ENCODE data around the gene CT83.

The CT83 gene

GRCh38 chrX:116462822-116463221 is at the start of gene CT83:
Gene CT83, minus strand, starts transcription at chrX:116462976. Its CDS starts 120 bp downstream, at chrX:116462856.
- no peak for DNase-seq (ENCODE audit: low spot score)
- no peaks in the 10 kb centered on the region for H3K4me1 Mint-ChIP-seq (ENCODE audit: low read depth)
- H3K27ac Mint-ChIP-seq: no peak within 1 kb of the TSS
- H3K27me3 Mint-ChIP-seq (ENCODE audit: low read depth): no peaks in the 10 kb centered on the region
- H3K4me3 Mint-ChIP-seq: no peak within 1 kb of the TSS
- no peaks in the 10 kb centered on the region for H3K36me3 Mint-ChIP-seq (ENCODE audit: low read depth)
- no peaks in the 10 kb centered on the region for H3K9me3 Mint-ChIP-seq

GRCh38 chrX:116499780-116500179 is 37.0 kb upstream of the CT83 start:
- Mint-ChIP-seq H3K27me3 (ENCODE audit: low read depth) (no peaks in the 10 kb centered on the region), H3K4me1 (ENCODE audit: low read depth) (no peaks in the 10 kb centered on the region), H3K4me3 (no peak overlapping the region), H3K36me3 (ENCODE audit: low read depth) (no peaks in the 10 kb centered on the region), H3K9me3 (no peaks in the 10 kb centered on the region), H3K27ac (no peak overlapping the region)
- no peak for DNase-seq (ENCODE audit: low spot score)

GRCh38 chrX:116493271-116493670 is 30.5 kb upstream of the CT83 start:
- Mint-ChIP-seq H3K36me3 (ENCODE audit: low read depth) (no peaks in the 10 kb centered on the region), H3K4me1 (ENCODE audit: low read depth) (no peaks in the 10 kb centered on the region), H3K27me3 (ENCODE audit: low read depth) (no peaks in the 10 kb centered on the region), H3K9me3 (no peaks in the 10 kb centered on the region), H3K4me3 (no peak overlapping the region), H3K27ac (no peak overlapping the region)
- no peak for DNase-seq (ENCODE audit: low spot score)

- H3K4me1 Mint-ChIP-seq (ENCODE audit: low read depth): no peaks in the 10 kb centered on the region
- DNase-seq (ENCODE audit: low spot score): no peak
Observed at GRCh38 chrX:116490104-116490503, 27.3 kb upstream of the CT83 start.

GRCh38 chrX:116480059-116480458 is 17.3 kb upstream of the CT83 start:
- no peak for DNase-seq (ENCODE audit: low spot score)
- H3K27ac Mint-ChIP-seq: no peak overlapping the region
- no peak overlapping the region for H3K4me3 Mint-ChIP-seq
- H3K9me3 Mint-ChIP-seq: peaks cover 4% of the 10 kb centered on the region
- no peaks in the 10 kb centered on the region for H3K36me3 Mint-ChIP-seq (ENCODE audit: low read depth)
- H3K4me1 Mint-ChIP-seq (ENCODE audit: low read depth): no peaks in the 10 kb centered on the region
- no peaks in the 10 kb centered on the region for H3K27me3 Mint-ChIP-seq (ENCODE audit: low read depth)

More at GRCh38 chrX:116490104-116490503, 27.3 kb upstream of the CT83 start:
- no peaks in the 10 kb centered on the region for H3K36me3 Mint-ChIP-seq (ENCODE audit: low read depth)
- H3K27me3 Mint-ChIP-seq (ENCODE audit: low read depth): no peaks in the 10 kb centered on the region
- H3K9me3 Mint-ChIP-seq: no peaks in the 10 kb centered on the region
- H3K27ac Mint-ChIP-seq: no peak overlapping the region
- H3K4me3 Mint-ChIP-seq: no peak overlapping the region

- H3K4me3 Mint-ChIP-seq: no peak overlapping the region
- no peaks in the 10 kb centered on the region for H3K36me3 Mint-ChIP-seq (ENCODE audit: low read depth)
- no peaks in the 10 kb centered on the region for H3K27me3 Mint-ChIP-seq (ENCODE audit: low read depth)
- H3K9me3 Mint-ChIP-seq: no peaks in the 10 kb centered on the region
- DNase-seq (ENCODE audit: low spot score): no peak
- H3K4me1 Mint-ChIP-seq (ENCODE audit: low read depth): no peaks in the 10 kb centered on the region
- no peak overlapping the region for H3K27ac Mint-ChIP-seq
Observed at GRCh38 chrX:116449156-116449555, 13.6 kb downstream of the CT83 start.

- no peaks in the 10 kb centered on the region for H3K27me3 Mint-ChIP-seq (ENCODE audit: low read depth)
- no peak within 1 kb of the TSS for H3K27ac Mint-ChIP-seq
- H3K4me3 Mint-ChIP-seq: no peak within 1 kb of the TSS
- no peak for DNase-seq (ENCODE audit: low spot score)
- H3K4me1 Mint-ChIP-seq (ENCODE audit: low read depth): no peaks in the 10 kb centered on the region
- H3K9me3 Mint-ChIP-seq: peaks cover 4% of the 10 kb centered on the region
- no peaks in the 10 kb centered on the region for H3K36me3 Mint-ChIP-seq (ENCODE audit: low read depth)
Observed at GRCh38 chrX:116436358-116436816, 26.4 kb downstream of the CT83 start, which contains the start of gene SLC6A14. Gene SLC6A14, plus strand, starts transcription at chrX:116436606. Its CDS starts 104 bp downstream, at chrX:116436710.

GRCh38 chrX:116435597-116435996 is 27.2 kb downstream of the CT83 start:
- no peaks in the 10 kb centered on the region for H3K4me1 Mint-ChIP-seq (ENCODE audit: low read depth)
- DNase-seq (ENCODE audit: low spot score): no peak
- H3K27me3 Mint-ChIP-seq (ENCODE audit: low read depth): no peaks in the 10 kb centered on the region
- no peak overlapping the region for H3K27ac Mint-ChIP-seq
- H3K36me3 Mint-ChIP-seq (ENCODE audit: low read depth): no peaks in the 10 kb centered on the region
- H3K9me3 Mint-ChIP-seq: peaks cover 4% of the 10 kb centered on the region
- no peak overlapping the region for H3K4me3 Mint-ChIP-seq

GRCh38 chrX:116427978-116428377 is 34.8 kb downstream of the CT83 start:
- Mint-ChIP-seq H3K27ac (no peak overlapping the region), H3K36me3 (ENCODE audit: low read depth) (no peaks in the 10 kb centered on the region), H3K4me3 (no peak overlapping the region), H3K27me3 (ENCODE audit: low read depth) (no peaks in the 10 kb centered on the region), H3K9me3 (peaks cover 4% of the 10 kb centered on the region), H3K4me1 (ENCODE audit: low read depth) (no peaks in the 10 kb centered on the region)
- no peak for DNase-seq (ENCODE audit: low spot score)

- H3K9me3 Mint-ChIP-seq: no peaks in the 10 kb centered on the region
- H3K4me3 Mint-ChIP-seq: no peak overlapping the region
- H3K27me3 Mint-ChIP-seq (ENCODE audit: low read depth): no peaks in the 10 kb centered on the region
- no peak overlapping the region for H3K27ac Mint-ChIP-seq
- no peaks in the 10 kb centered on the region for H3K36me3 Mint-ChIP-seq (ENCODE audit: low read depth)
- no peak for DNase-seq (ENCODE audit: low spot score)
- no peaks in the 10 kb centered on the region for H3K4me1 Mint-ChIP-seq (ENCODE audit: low read depth)
Observed at GRCh38 chrX:116417968-116418367, 44.8 kb downstream of the CT83 start.

- no peaks in the 10 kb centered on the region for H3K9me3 Mint-ChIP-seq
- H3K4me3 Mint-ChIP-seq: no peak overlapping the region
- no peak overlapping the region for H3K27ac Mint-ChIP-seq
- DNase-seq (ENCODE audit: low spot score): no peak
- H3K27me3 Mint-ChIP-seq (ENCODE audit: low read depth): no peaks in the 10 kb centered on the region
- no peaks in the 10 kb centered on the region for H3K4me1 Mint-ChIP-seq (ENCODE audit: low read depth)
- H3K36me3 Mint-ChIP-seq (ENCODE audit: low read depth): no peaks in the 10 kb centered on the region
Observed at GRCh38 chrX:116417214-116417613, 45.6 kb downstream of the CT83 start.

- H3K27me3 Mint-ChIP-seq (ENCODE audit: low read depth): no peaks in the 10 kb centered on the region
- H3K4me1 Mint-ChIP-seq (ENCODE audit: low read depth): no peaks in the 10 kb centered on the region
- peaks cover 8% of the 10 kb centered on the region for H3K9me3 Mint-ChIP-seq
- H3K36me3 Mint-ChIP-seq (ENCODE audit: low read depth): no peaks in the 10 kb centered on the region
- H3K4me3 Mint-ChIP-seq: no peak overlapping the region
- H3K27ac Mint-ChIP-seq: no peak overlapping the region
- DNase-seq (ENCODE audit: low spot score): no peak
Observed at GRCh38 chrX:116413273-116413672, 49.5 kb downstream of the CT83 start.

Measured in T-helper 2 cell treated with Interferon-gamma antibody and Interleukin-4, amounts not matched to agents 5 μg/mL and 100 μg/mL, for 36 hours (primary cell).